ENCODE data around the gene KLF12.

KLF12 gene

DNA sequence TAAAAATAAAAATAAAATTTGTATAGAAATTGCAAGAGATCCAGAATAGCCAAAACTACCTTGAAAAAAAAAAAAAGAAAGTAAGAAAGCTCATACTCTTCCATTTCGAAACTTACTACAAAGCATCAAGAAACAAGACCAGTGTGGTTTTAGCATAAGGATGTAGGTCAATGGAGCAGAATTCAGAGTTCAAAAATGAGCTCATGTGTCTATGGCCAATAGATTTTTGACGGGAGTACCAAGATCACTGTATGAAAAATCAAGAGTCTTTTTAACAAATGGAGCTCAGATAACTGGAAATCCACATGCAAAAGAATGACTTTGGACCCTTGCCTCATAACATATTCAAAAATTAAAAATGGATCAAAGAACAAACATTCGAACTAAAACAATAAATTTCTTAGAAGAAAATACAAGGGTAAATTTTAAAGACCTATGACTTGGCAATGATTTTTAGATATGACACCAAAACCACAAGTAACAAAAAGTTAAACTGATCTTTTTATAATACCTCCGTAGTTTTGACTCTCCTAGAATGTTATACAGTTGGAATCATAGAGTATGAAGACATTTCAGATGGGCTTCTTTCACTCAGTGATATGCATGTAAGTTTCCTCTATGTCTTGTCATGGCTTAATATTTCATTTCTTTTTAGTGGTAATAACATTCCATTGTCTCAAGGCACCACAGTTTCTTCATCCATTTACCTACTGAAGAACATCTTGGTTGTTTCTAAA lies 43.2 kb downstream of the KLF12 start:
- TF ChIP-seq, protein P1, sequence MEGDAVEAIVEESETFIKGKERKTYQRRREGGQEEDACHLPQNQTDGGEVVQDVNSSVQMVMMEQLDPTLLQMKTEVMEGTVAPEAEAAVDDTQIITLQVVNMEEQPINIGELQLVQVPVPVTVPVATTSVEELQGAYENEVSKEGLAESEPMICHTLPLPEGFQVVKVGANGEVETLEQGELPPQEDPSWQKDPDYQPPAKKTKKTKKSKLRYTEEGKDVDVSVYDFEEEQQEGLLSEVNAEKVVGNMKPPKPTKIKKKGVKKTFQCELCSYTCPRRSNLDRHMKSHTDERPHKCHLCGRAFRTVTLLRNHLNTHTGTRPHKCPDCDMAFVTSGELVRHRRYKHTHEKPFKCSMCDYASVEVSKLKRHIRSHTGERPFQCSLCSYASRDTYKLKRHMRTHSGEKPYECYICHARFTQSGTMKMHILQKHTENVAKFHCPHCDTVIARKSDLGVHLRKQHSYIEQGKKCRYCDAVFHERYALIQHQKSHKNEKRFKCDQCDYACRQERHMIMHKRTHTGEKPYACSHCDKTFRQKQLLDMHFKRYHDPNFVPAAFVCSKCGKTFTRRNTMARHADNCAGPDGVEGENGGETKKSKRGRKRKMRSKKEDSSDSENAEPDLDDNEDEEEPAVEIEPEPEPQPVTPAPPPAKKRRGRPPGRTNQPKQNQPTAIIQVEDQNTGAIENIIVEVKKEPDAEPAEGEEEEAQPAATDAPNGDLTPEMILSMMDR (conservative IDR thresholded peaks at IDR 0.05; ENCODE audit: low read depth) = no peak
- CTCF ChIA-PET = no interaction called here
- no peak for DNase-seq (ENCODE audit: low spot score)
- POLR2A ChIA-PET (ENCODE audit: low non-redundant PET) = no interaction called here
- H3K27ac ChIP-seq = no peak overlapping the region

DNA sequence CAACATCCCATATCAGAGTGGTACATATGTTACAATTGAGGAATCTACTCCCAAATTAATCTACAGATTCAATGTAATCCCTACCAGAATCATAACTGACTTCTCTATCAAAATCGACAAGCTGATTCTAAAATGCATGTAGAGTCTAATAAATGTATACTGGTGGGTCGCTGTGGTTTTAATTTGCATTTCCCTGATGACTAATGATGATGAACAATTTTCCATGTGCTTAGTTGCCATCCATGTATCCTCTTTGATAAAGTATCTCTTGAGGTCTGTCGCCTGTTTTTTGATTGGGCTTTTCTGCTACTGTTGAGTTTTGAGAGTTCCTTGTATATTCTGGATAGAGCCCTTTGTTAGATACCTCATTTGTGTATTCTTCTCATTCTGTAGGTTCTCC lies 43.8 kb downstream of the KLF12 start:
- no peak overlapping the region for H3K27ac ChIP-seq
- TF ChIP-seq, protein P1 (conservative IDR thresholded peaks at IDR 0.05; ENCODE audit: low read depth) = no peak
- CTCF ChIA-PET = no interaction called here
- no peak for DNase-seq (ENCODE audit: low spot score)
- POLR2A ChIA-PET (ENCODE audit: low non-redundant PET) = no interaction called here

DNA sequence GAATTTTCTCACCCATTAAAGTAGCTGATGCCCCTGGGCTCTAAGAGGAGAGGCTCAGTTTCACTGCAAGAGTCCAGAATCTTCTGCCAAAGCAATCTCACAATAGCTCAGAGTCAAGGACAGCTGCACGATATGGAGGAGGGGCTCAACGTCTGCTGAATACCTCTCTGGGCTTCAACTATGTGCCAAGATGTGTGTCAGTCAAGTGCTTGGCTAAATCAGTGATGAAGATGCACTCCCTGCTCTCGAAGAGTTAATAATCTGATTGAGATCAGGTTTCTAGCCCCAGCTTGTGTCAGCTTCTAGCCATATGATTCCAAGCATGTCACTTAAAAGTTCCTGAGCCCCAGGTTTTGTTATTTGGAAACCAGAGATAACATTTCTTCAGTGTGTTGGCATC lies 46.8 kb downstream of the KLF12 start:
- H3K27ac ChIP-seq = no peak overlapping the region
- no peak for DNase-seq (ENCODE audit: low spot score)
- TF ChIP-seq, protein P1 (conservative IDR thresholded peaks at IDR 0.05; ENCODE audit: low read depth) = no peak
- ChIA-PET CTCF (no interaction called here), POLR2A (ENCODE audit: low non-redundant PET) (no interaction called here)

Measured in RWPE1 (cell line).